Hepatocyte (in vitro differentiated cells): Measurements from ENCODE around the gene GCNT2. TPM values are rescaled to one million over a fixed set of nuclear protein-coding genes. Genes with fewer than 3 reads are reported as not detected.

Experiments used
- DNase-seq: peaks from one replicate; pipeline ENCODE4 v3.0.0-alpha.2; 2016; ENCODE audit warnings: low spot score
- H2AFZ ChIP-seq: fragments of 200-600 bp; sonication (generic); 2 replicates; pipeline ENCODE4 v1.6.0; 2016; ENCODE audit warnings: antibody characterized with exemption, mild to moderate bottlenecking
- H3K27ac ChIP-seq: fragments of 200-600 bp; sonication (generic); 2 replicates; pipeline ENCODE4 v1.5.1; 2016; ENCODE audit warnings: mild to moderate bottlenecking
- H3K27me3 ChIP-seq: fragments of 200-600 bp; sonication (generic); 2 replicates; pipeline ENCODE4 v1.6.1; 2016
- H3K36me3 ChIP-seq: fragments of 200-600 bp; sonication (generic); replicated peaks from 2 replicates; pipeline ENCODE4 v1.5.1; 2016; ENCODE audit warnings: low read depth; ENCODE audit not compliant: insufficient read depth
- H3K4me1 ChIP-seq: fragments of 200-600 bp; sonication (generic); 2 replicates; pipeline ENCODE4 v1.5.1; 2016; ENCODE audit warnings: mild to moderate bottlenecking, moderate library complexity; ENCODE audit not compliant: insufficient read depth
- H3K4me2 ChIP-seq: fragments of 200-600 bp; sonication (generic); 2 replicates; pipeline ENCODE4 v1.6.0; 2016
- H3K4me3 ChIP-seq: fragments of 200-600 bp; sonication (generic); 2 replicates; pipeline ENCODE4 v1.5.1; 2016; ENCODE audit warnings: mild to moderate bottlenecking
- H3K79me2 ChIP-seq: fragments of 200-600 bp; sonication (generic); 2 replicates; pipeline ENCODE4 v1.6.0; 2017; ENCODE audit warnings: mild to moderate bottlenecking
- H3K9me2 ChIP-seq: fragments of 200-600 bp; sonication (generic); replicated peaks from 2 replicates; pipeline ENCODE4 v1.6.0; 2017; ENCODE audit warnings: mild to moderate bottlenecking; ENCODE audit not compliant: insufficient read depth
- H3K9me3 ChIP-seq: fragments of 200-600 bp; sonication (generic); 2 replicates; pipeline ENCODE4 v1.5.1; 2016; ENCODE audit warnings: low read depth, mild to moderate bottlenecking
- H4K20me1 ChIP-seq: fragments of 200-600 bp; sonication (generic); 2 replicates; pipeline ENCODE4 v1.6.0; 2016; ENCODE audit warnings: mild to moderate bottlenecking; ENCODE audit not compliant: insufficient read depth, poor library complexity, severe bottlenecking
- EZH2 ChIP-seq: fragments of 200-600 bp; sonication (generic); IDR thresholded peaks from 2 replicates; pipeline ENCODE4 v1.6.1; 2016; ENCODE audit warnings: antibody characterized with exemption, mild to moderate bottlenecking, borderline replicate concordance
- EZH2phosphoT487 ChIP-seq: fragments of 200-600 bp; sonication (generic); IDR thresholded peaks from one replicate; pipeline ENCODE4 v1.6.1; 2018; ENCODE audit warnings: antibody characterized with exemption, mild to moderate bottlenecking, low read depth, moderate library complexity; ENCODE audit not compliant: unreplicated experiment, severe bottlenecking
- WGBS: methylation state at CpG from one replicate; pipeline ENCODE4 v1.1.6; 2016; ENCODE audit warnings: low lambda C conversion rate; ENCODE audit errors: missing lambda C conversion rate; 5-methylcytosine and 5-hydroxymethylcytosine counted together
- polyA plus RNA-seq: library from polyadenylated mRNA; unstranded; fragments of >200 nt; fragmentation: Nextera tagmentation; extraction: Ambion mirVana; gene quantifications from 2 replicates; pipeline ENCODE4 v1.2.1, GENCODE V29; 2016
- total RNA-seq: library from RNA; depleted of rRNA; stranded (reverse); fragments of >200 nt; gene quantifications from 2 replicates; pipeline ENCODE4 v1.2.3, GENCODE V29; 2014
- TF ChIP-seq, protein P1 (sequence below): fragments of 200-600 bp; sonication (generic); IDR thresholded peaks from 2 replicates; pipeline ENCODE4 v1.5.1; 2016; ENCODE audit warnings: antibody characterized with exemption, mild to moderate bottlenecking; ENCODE audit not compliant: poor library complexity

Gene GCNT2
- total and polyA plus RNA-seq, 2 experiments from 2014 or later, result 16.3 to 36.4 TPM

DNA sequence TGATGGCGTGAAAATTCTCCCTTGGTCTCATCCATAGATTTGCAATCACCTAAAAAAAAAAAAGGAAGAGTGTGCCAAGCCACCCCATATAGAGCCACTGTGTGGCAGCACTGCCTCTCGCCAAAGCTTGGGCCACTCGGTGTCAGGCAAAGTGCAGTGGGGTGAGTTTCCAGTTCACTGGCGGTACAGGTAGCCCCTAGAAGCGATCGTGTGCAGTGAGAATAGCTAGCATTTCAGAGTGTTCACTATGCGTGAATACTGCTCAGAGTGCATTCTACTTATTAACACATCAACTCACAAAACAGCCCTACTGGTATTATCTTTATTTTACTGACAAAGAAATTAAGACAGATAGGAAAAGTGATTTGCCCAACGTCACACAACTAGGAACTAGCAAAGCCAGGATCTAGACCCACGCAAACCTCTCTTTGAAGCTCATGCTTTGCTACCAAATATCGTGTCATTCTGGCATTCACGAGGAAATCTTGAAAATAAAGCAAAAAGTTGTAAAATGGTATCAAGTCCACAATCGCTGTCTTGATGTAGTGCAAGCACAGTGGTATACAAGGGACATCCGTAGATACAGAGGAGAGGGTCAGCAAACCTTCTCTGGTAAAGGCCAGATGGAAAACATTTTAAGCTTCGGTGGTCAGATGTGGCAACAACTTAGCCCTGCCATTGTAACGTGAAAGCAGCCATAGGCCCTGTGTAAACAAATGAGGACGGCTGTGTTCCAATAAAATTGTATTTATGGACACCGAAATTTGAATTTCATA is 10.4 kb upstream of the GCNT2 start:
- Histone ChIP-seq H3K4me3 (no peak overlapping the region), H3K27ac (peak overlapping the region; percentile 30), H3K27me3 (no peaks in the 10 kb centered on the region), H4K20me1 (no peaks in the 10 kb centered on the region), H3K4me2 (peak overlapping the region; percentile 59), H2AFZ (peak overlapping the region; percentile 76), H3K79me2 (no peaks in the 10 kb centered on the region), H3K9me3 (no peaks in the 10 kb centered on the region), H3K4me1 (no peaks in the 10 kb centered on the region), H3K36me3 (no peaks in the 10 kb centered on the region), H3K9me2 (no peaks in the 10 kb centered on the region)
- TF ChIP-seq, protein P1, sequence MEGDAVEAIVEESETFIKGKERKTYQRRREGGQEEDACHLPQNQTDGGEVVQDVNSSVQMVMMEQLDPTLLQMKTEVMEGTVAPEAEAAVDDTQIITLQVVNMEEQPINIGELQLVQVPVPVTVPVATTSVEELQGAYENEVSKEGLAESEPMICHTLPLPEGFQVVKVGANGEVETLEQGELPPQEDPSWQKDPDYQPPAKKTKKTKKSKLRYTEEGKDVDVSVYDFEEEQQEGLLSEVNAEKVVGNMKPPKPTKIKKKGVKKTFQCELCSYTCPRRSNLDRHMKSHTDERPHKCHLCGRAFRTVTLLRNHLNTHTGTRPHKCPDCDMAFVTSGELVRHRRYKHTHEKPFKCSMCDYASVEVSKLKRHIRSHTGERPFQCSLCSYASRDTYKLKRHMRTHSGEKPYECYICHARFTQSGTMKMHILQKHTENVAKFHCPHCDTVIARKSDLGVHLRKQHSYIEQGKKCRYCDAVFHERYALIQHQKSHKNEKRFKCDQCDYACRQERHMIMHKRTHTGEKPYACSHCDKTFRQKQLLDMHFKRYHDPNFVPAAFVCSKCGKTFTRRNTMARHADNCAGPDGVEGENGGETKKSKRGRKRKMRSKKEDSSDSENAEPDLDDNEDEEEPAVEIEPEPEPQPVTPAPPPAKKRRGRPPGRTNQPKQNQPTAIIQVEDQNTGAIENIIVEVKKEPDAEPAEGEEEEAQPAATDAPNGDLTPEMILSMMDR, result peak; percentile 77
- TF ChIP-seq EZH2phosphoT487, result no peak
- DNase-seq, result peak; percentile 80
- WGBS, result 50% methylated on average over 17 of the region's 17 CpGs

DNA sequence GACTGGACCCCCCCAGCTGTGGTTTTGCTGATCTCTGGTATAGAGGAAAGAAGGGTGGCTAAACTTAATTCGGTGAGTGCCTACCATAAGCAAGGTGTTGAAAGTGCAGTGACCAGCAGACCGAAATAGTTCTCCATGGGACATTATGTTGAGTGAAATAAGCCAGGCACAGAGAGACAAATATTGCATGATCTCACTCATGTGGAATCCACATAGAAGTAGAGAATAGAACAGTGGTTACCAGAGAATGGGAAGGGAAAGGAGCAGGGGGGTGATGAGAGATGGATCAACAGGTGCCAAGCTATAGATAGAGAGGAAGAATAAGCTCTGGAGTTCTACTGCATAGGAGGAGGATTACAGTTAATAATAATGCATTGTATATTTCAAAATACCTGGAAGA is 9.7 kb upstream of the GCNT2 start:
- Histone ChIP-seq H3K27me3 (no peaks in the 10 kb centered on the region), H3K9me2 (no peaks in the 10 kb centered on the region), H3K4me3 (no peak overlapping the region), H3K36me3 (no peaks in the 10 kb centered on the region), H2AFZ (no peak overlapping the region), H4K20me1 (no peaks in the 10 kb centered on the region), H3K27ac (peak overlapping the region; percentile 30), H3K9me3 (no peaks in the 10 kb centered on the region), H3K4me1 (no peaks in the 10 kb centered on the region), H3K79me2 (no peaks in the 10 kb centered on the region), H3K4me2 (peak overlapping the region; percentile 59)
- TF ChIP-seq, protein P1, result no peak
- TF ChIP-seq EZH2phosphoT487 (no peak), EZH2 (no peak)
- WGBS, result 38% methylated on average over 2 of the region's 2 CpGs
- DNase-seq, result peak; percentile 28

DNA sequence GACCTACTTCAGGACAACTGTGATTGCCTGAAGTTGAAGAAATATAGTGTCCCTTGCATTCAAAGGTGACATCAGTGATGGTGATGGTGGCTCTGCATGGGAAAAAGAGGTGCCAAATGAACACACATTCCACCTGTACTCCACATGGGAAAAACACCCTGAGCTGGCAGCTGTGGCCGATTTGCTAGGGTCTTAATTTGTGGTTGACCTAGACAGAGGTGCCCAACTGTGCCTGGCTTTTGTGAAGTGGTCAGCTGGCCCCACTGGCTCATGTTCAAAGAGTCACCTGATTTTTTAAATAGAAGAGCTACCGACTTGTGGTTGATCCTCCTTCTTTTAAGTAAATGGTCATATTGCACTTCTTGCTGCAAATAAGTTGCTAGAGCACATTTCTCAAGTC is 7.6 kb upstream of the GCNT2 start:
- Histone ChIP-seq H3K9me2 (no peaks in the 10 kb centered on the region), H3K4me1 (no peaks in the 10 kb centered on the region), H3K9me3 (no peaks in the 10 kb centered on the region), H3K27ac (no peak overlapping the region), H3K4me2 (no peak overlapping the region), H3K4me3 (no peak overlapping the region), H4K20me1 (no peaks in the 10 kb centered on the region), H3K79me2 (no peaks in the 10 kb centered on the region), H3K36me3 (no peaks in the 10 kb centered on the region), H3K27me3 (no peaks in the 10 kb centered on the region), H2AFZ (no peak overlapping the region)
- DNase-seq, result no peak
- 70% methylated on average over 2 of the region's 2 CpGs for WGBS
- TF ChIP-seq, protein P1, result no peak
- TF ChIP-seq EZH2phosphoT487, result no peak
- no peak for TF ChIP-seq EZH2
